ENCODE data around the gene PML. TPM values are rescaled to one million over a fixed set of nuclear protein-coding genes. Genes with fewer than 3 reads are reported as not detected.
A peak's percentile ranks its signal among the peaks of the same experiment; 100 is the strongest.

The PML gene
- total RNA-seq, 5 donors from 2014 or later (not counting 1 experiment from before 2014, with no cell fraction given) = 43.0 to 79.8 (median 60.7) TPM

DNA sequence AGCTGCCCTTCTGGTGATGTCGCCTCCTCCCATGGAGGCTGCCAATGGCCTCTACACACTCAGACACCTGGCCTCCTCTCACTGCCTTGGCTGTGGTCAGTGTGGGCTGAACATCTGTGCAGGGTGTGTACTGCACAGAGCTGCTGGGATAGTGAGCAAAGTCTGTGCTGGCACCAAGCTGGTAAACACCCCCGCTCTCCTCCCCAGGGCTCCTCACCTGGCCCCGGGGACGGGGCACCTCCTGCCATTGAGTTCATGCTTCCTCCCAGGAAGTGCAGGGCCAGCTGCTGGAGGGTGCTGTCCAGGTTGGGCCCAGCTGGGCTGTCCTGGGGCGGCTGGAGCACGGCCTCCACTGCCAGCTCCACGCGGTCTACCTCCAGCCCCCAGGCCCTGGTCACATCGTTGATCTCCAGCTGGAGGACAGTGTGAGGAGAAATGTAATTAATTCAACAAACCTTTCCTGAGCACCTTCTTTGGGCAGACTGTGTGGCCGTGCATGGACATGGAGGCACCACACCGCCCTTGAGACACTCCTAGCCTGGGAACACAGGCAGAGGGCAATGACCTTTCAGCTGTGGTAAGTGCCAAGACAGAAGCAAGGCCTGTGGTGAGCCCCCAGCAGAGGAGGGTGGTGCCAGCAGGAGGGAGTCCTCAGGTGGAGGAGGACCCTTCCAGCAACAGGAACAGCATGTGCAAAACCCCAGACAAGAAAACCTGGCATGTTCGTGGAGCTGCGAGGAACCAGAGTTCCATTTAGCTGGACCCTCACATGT lies 9.2 kb upstream of the PML start:
- no peaks in the 10 kb centered on the region for H3K9me3 ChIP-seq
- H3K36me3 Mint-ChIP-seq = peaks cover 25% of the 10 kb centered on the region
- H3K27me3 Mint-ChIP-seq = no peaks in the 10 kb centered on the region
- H3K27ac ChIP-seq (ENCODE audit: low read length) = no peak overlapping the region
- DNase-seq (no peak), ATAC-seq (replicated peaks in 1 of 4) (no peak)
- H3K27me3 ChIP-seq (replicated peaks in 1 of 2; ENCODE audit: control insufficient read depth in 2 of 2, extremely low read depth in 1 of 2, insufficient read depth in 2 of 2, low read length in 1 of 2) = peaks cover 0 to 5% of the 10 kb centered on the region in 2 experiments
- H3K4me1 Mint-ChIP-seq = peaks cover 32 to 38% (median 37%) of the 10 kb centered on the region in 3 donors
- peak overlapping the region; percentile 23 to 48 for H3K27ac Mint-ChIP-seq
- CTCF ChIA-PET = interaction anchor here in 1 of 2 donors (1.1 to 1.2 kb wide), 2 partner anchors 9 to 12 kb away, joined by 3 to 5 read pairs; partner anchors contain the start of gene PML
- H3K4me1 ChIP-seq (ENCODE audit: control insufficient read depth in 1 of 2, extremely low read depth in 1 of 2, insufficient read depth in 2 of 2, low read length in 2 of 2) = peaks cover 0 to 37% of the 10 kb centered on the region in 2 experiments
- no peaks in the 10 kb centered on the region for H3K9me3 Mint-ChIP-seq
- 76% methylated on average over 8 of the region's 13 CpGs for WGBS (ENCODE audit: insufficient coverage)
- peak overlapping the region in 1 of 3 donors; percentile 17 for H3K4me3 Mint-ChIP-seq
- H3K36me3 ChIP-seq (ENCODE audit: control insufficient read depth in 2 of 2, extremely low read depth in 1 of 2, insufficient read depth in 1 of 2, low read length in 1 of 2) = peaks cover 13 to 17% of the 10 kb centered on the region in 2 donors
- POLR2A ChIA-PET = no interaction called here
- H3K4me3 ChIP-seq (ENCODE audit: control insufficient read depth in 1 of 2, extremely low read depth in 1 of 2, low read length in 1 of 2) = no peak overlapping the region

DNA sequence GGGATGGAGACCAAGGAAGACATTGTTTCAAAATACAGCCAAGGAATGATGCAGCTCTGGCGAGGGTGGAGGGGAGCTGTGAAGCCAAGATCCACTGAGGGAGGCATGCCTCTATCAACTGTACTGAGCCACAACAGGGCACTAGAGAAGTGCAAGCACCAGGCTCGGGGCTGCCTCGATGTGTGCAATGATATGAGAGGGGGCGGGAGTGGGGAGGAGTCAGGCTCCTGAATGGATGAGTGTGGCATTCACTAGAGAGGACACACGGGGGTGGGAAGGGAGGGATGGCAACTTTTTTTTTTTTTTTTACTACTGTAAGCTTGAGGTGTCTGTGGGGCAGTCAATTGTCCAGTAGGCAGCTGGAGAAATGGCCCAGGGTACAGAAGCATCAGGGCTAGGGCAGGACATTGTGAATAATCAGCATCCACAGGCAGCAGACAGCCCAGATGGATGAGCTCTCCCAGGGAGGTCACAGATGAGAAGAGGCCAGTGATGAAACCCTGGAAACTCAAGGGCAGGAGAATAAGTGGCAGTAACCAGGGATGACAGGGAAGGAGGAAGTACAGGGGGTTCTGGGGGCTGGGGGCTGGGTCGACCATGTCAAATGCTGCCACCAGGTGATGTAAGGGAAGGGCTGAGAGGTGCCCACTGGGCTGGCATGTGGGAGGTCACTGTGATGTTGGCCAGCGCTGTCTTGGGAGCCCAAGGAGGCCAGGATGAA lies 8.3 kb upstream of the PML start:
- 66% methylated on average over 5 of the region's 7 CpGs for WGBS (ENCODE audit: insufficient coverage)
- Histone ChIP-seq H3K9me3 (no peaks in the 10 kb centered on the region), H3K4me1 (ENCODE audit: control insufficient read depth in 1 of 2, extremely low read depth in 1 of 2, insufficient read depth in 2 of 2, low read length in 2 of 2) (peaks cover 1 to 39% of the 10 kb centered on the region in 2 experiments), H3K27ac (ENCODE audit: low read length) (no peak overlapping the region), H3K4me3 (ENCODE audit: control insufficient read depth in 1 of 2, extremely low read depth in 1 of 2, low read length in 1 of 2) (no peak overlapping the region), H3K36me3 (ENCODE audit: control insufficient read depth in 2 of 2, extremely low read depth in 1 of 2, insufficient read depth in 1 of 2, low read length in 1 of 2) (peaks cover 13 to 17% of the 10 kb centered on the region in 2 donors), H3K27me3 (replicated peaks in 1 of 2; ENCODE audit: control insufficient read depth in 2 of 2, extremely low read depth in 1 of 2, insufficient read depth in 2 of 2, low read length in 1 of 2) (peaks cover 0 to 5% of the 10 kb centered on the region in 2 experiments)
- no peaks in the 10 kb centered on the region for H3K9me3 Mint-ChIP-seq
- DNase-seq (no peak), ATAC-seq (replicated peaks in 1 of 4) (no peak)
- H3K36me3 Mint-ChIP-seq = peaks cover 25% of the 10 kb centered on the region
- ChIA-PET POLR2A (no interaction called here), CTCF (interaction anchor here in 1 of 2 donors (0.7 to 1.2 kb wide), 3 partner anchors 8 to 17 kb away, joined by 3 to 5 read pairs (median 4); partner anchors contain the start of gene PML)
- peak overlapping the region in 1 of 2 donors; percentile 36 for H3K27ac Mint-ChIP-seq
- peaks cover 33 to 39% (median 36%) of the 10 kb centered on the region in 3 donors for H3K4me1 Mint-ChIP-seq
- H3K27me3 Mint-ChIP-seq = no peaks in the 10 kb centered on the region
- H3K4me3 Mint-ChIP-seq = no peak overlapping the region

- DNase-seq = no peak
Measured at GRCh38 chr15:73986776-73987056, 7.8 kb upstream of the PML start.

GRCh38 chr15:73987250-73987649 lies 7.3 kb upstream of the PML start:
- H3K27me3 Mint-ChIP-seq = no peaks in the 10 kb centered on the region
- Histone ChIP-seq H3K27ac (ENCODE audit: low read length) (no peak overlapping the region), H3K9me3 (no peaks in the 10 kb centered on the region), H3K27me3 (replicated peaks in 1 of 2; ENCODE audit: control insufficient read depth in 2 of 2, extremely low read depth in 1 of 2, insufficient read depth in 2 of 2, low read length in 1 of 2) (no peaks in the 10 kb centered on the region), H3K4me3 (ENCODE audit: control insufficient read depth in 1 of 2, extremely low read depth in 1 of 2, low read length in 1 of 2) (no peak overlapping the region), H3K4me1 (ENCODE audit: control insufficient read depth in 1 of 2, extremely low read depth in 1 of 2, insufficient read depth in 2 of 2, low read length in 2 of 2) (peaks cover 4 to 37% of the 10 kb centered on the region in 2 experiments), H3K36me3 (ENCODE audit: control insufficient read depth in 2 of 2, extremely low read depth in 1 of 2, insufficient read depth in 1 of 2, low read length in 1 of 2) (peaks cover 13 to 17% of the 10 kb centered on the region in 2 donors)
- CTCF ChIA-PET = interaction anchor here in 1 of 2 donors (1.1 kb wide), 1 partner anchor 14 kb away, joined by 3 read pairs; no protein-coding TSS in a partner anchor
- no peaks in the 10 kb centered on the region for H3K9me3 Mint-ChIP-seq
- ATAC-seq (replicated peaks in 1 of 4) = no peak
- no peak overlapping the region for H3K27ac Mint-ChIP-seq
- POLR2A ChIA-PET = no interaction called here
- WGBS (ENCODE audit: insufficient coverage) = 95% methylated on average over 2 of the region's 4 CpGs
- H3K4me1 Mint-ChIP-seq = peaks cover 26 to 34% (median 32%) of the 10 kb centered on the region in 3 donors
- H3K4me3 Mint-ChIP-seq = no peak overlapping the region
- peaks cover 25% of the 10 kb centered on the region for H3K36me3 Mint-ChIP-seq
- no peak for DNase-seq

More at GRCh38 chr15:73986776-73987056, 7.8 kb upstream of the PML start:
- 100% methylated on average over 1 of the region's 1 CpG for WGBS (ENCODE audit: insufficient coverage)
- no peak overlapping the region for H3K4me3 ChIP-seq (ENCODE audit: control insufficient read depth in 1 of 2, extremely low read depth in 1 of 2, low read length in 1 of 2)
- Mint-ChIP-seq H3K4me3 (no peak overlapping the region), H3K27ac (no peak overlapping the region), H3K9me3 (no peaks in the 10 kb centered on the region), H3K27me3 (no peaks in the 10 kb centered on the region), H3K36me3 (peaks cover 25% of the 10 kb centered on the region), H3K4me1 (peaks cover 31 to 38% (median 37%) of the 10 kb centered on the region in 3 donors)
- peaks cover 13 to 17% of the 10 kb centered on the region in 2 donors for H3K36me3 ChIP-seq (ENCODE audit: control insufficient read depth in 2 of 2, extremely low read depth in 1 of 2, insufficient read depth in 1 of 2, low read length in 1 of 2)
- ATAC-seq (replicated peaks in 1 of 4) = no peak
- no peaks in the 10 kb centered on the region for H3K9me3 ChIP-seq
- H3K4me1 ChIP-seq (ENCODE audit: control insufficient read depth in 1 of 2, extremely low read depth in 1 of 2, insufficient read depth in 2 of 2, low read length in 2 of 2) = peaks cover 4 to 40% of the 10 kb centered on the region in 2 experiments
- POLR2A ChIA-PET = no interaction called here
- CTCF ChIA-PET = interaction anchor here in 1 of 2 donors (0.7 to 1.2 kb wide), 2 partner anchors 14 to 18 kb away, joined by 4 to 5 read pairs; no protein-coding TSS in a partner anchor
- no peak overlapping the region for H3K27ac ChIP-seq (ENCODE audit: low read length)
- peaks cover 0 to 3% of the 10 kb centered on the region in 2 experiments for H3K27me3 ChIP-seq (replicated peaks in 1 of 2; ENCODE audit: control insufficient read depth in 2 of 2, extremely low read depth in 1 of 2, insufficient read depth in 2 of 2, low read length in 1 of 2)

GRCh38 chr15:73987681-73988444 lies 6.7 kb upstream of the PML start:
- Mint-ChIP-seq H3K4me1 (peaks cover 27 to 34% (median 32%) of the 10 kb centered on the region in 3 donors), H3K27ac (no peak overlapping the region), H3K9me3 (no peaks in the 10 kb centered on the region), H3K4me3 (no peak overlapping the region), H3K36me3 (peaks cover 25% of the 10 kb centered on the region), H3K27me3 (no peaks in the 10 kb centered on the region)
- Histone ChIP-seq H3K4me3 (ENCODE audit: control insufficient read depth in 1 of 2, extremely low read depth in 1 of 2, low read length in 1 of 2) (no peak overlapping the region), H3K27ac (ENCODE audit: low read length) (no peak overlapping the region), H3K4me1 (ENCODE audit: control insufficient read depth in 1 of 2, extremely low read depth in 1 of 2, insufficient read depth in 2 of 2, low read length in 2 of 2) (peaks cover 7 to 37% of the 10 kb centered on the region in 2 experiments), H3K27me3 (replicated peaks in 1 of 2; ENCODE audit: control insufficient read depth in 2 of 2, extremely low read depth in 1 of 2, insufficient read depth in 2 of 2, low read length in 1 of 2) (no peaks in the 10 kb centered on the region), H3K9me3 (no peaks in the 10 kb centered on the region), H3K36me3 (ENCODE audit: control insufficient read depth in 2 of 2, extremely low read depth in 1 of 2, insufficient read depth in 1 of 2, low read length in 1 of 2) (peaks cover 13 to 17% of the 10 kb centered on the region in 2 donors)
- ATAC-seq (replicated peaks in 1 of 4) (no peak), DNase-seq (no peak)
- 88% methylated on average over 2 of the region's 9 CpGs for WGBS (ENCODE audit: insufficient coverage)
- ChIA-PET CTCF (interaction anchor here in 1 of 2 donors (1.1 to 1.6 kb wide), 2 partner anchors 15 kb away, joined by 3 to 4 read pairs; no protein-coding TSS in a partner anchor), POLR2A (no interaction called here)
